Mucosa of rectum (tissue), 2 donors: Measurements from ENCODE around the gene ABAT.

ENCODE experiments used
- H3K27ac ChIP-seq, 2 donors: one replicate each; pipeline ENCODE4 v1.7.0; 2013; ENCODE audit warnings: inconsistent platforms in 2 of 2, low read depth in 2 of 2, low read length in 2 of 2
- H3K27me3 ChIP-seq, 2 donors: one replicate each; pipeline ENCODE4 v1.7.0; 2013; ENCODE audit warnings: low read length in 2 of 2; ENCODE audit not compliant: control insufficient read depth in 2 of 2, insufficient read depth in 2 of 2
- H3K36me3 ChIP-seq, 2 donors: one replicate each; pipeline ENCODE4 v1.7.0; 2013; ENCODE audit warnings: low read length in 2 of 2; ENCODE audit not compliant: control insufficient read depth in 2 of 2, insufficient read depth in 2 of 2
- H3K4me1 ChIP-seq, 2 donors: one replicate each; pipeline ENCODE4 v1.7.0; 2013; ENCODE audit warnings: low read length in 2 of 2, mild to moderate bottlenecking in 1 of 2; ENCODE audit not compliant: control insufficient read depth in 2 of 2, insufficient read depth in 2 of 2
- H3K4me3 ChIP-seq, 2 donors: one replicate each; pipeline ENCODE4 v1.7.0; 2013; ENCODE audit warnings: low read length in 2 of 2
- H3K9ac ChIP-seq, 2 donors: one replicate each; pipeline ENCODE4 v1.7.0; 2013; ENCODE audit warnings: low read length in 2 of 2, low read depth in 1 of 2, mild to moderate bottlenecking in 1 of 2
- H3K9me3 ChIP-seq, 2 donors: one replicate each; pipeline ENCODE4 v1.7.0; 2013; ENCODE audit warnings: low read length in 2 of 2; ENCODE audit not compliant: control insufficient read depth in 2 of 2
- donor health status: healthy.
- donor health status: Normal muscosa, but diverticular disease.

ABAT gene

GRCh38 chr16:8679151-8679550 is 4.7 kb downstream of the ABAT start:
- Histone ChIP-seq H3K9me3 (no peaks in the 10 kb centered on the region), H3K27ac (no peak overlapping the region), H3K36me3 (no peaks in the 10 kb centered on the region), H3K9ac (no peak overlapping the region), H3K27me3 (no peaks in the 10 kb centered on the region), H3K4me3 (no peak overlapping the region), H3K4me1 (peaks cover 6 to 9% of the 10 kb centered on the region in 2 donors)

- peaks cover 0 to 3% of the 10 kb centered on the region in 2 donors for H3K4me1 ChIP-seq
- no peak overlapping the region for H3K9ac ChIP-seq
- H3K27me3 ChIP-seq: no peaks in the 10 kb centered on the region
- no peak overlapping the region for H3K4me3 ChIP-seq
- no peak overlapping the region for H3K27ac ChIP-seq
- H3K36me3 ChIP-seq: no peaks in the 10 kb centered on the region
- no peaks in the 10 kb centered on the region for H3K9me3 ChIP-seq
These were observed 8.3 kb downstream of the ABAT start for GRCh38 chr16:8682551-8683259.

- H3K27me3 ChIP-seq: no peaks in the 10 kb centered on the region
- peaks cover 0 to 3% of the 10 kb centered on the region in 2 donors for H3K4me1 ChIP-seq
- no peak overlapping the region for H3K9ac ChIP-seq
- H3K36me3 ChIP-seq: no peaks in the 10 kb centered on the region
- H3K4me3 ChIP-seq: no peak overlapping the region
- no peak overlapping the region for H3K27ac ChIP-seq
- H3K9me3 ChIP-seq: no peaks in the 10 kb centered on the region
These were observed 9.2 kb downstream of the ABAT start for GRCh38 chr16:8683640-8684039.

GRCh38 chr16:8685617-8686016 is 11.2 kb downstream of the ABAT start:
- no peak overlapping the region for H3K27ac ChIP-seq
- H3K4me1 ChIP-seq: peaks cover 0 to 3% of the 10 kb centered on the region in 2 donors
- peaks cover 0 to 2% of the 10 kb centered on the region in 2 donors for H3K36me3 ChIP-seq
- H3K4me3 ChIP-seq: no peak overlapping the region
- no peaks in the 10 kb centered on the region for H3K27me3 ChIP-seq
- H3K9ac ChIP-seq: peak overlapping the region in 1 of 2 donors; percentile 47
- peaks cover 7 to 9% of the 10 kb centered on the region in 2 donors for H3K9me3 ChIP-seq

- H3K9me3 ChIP-seq: peaks cover 7 to 9% of the 10 kb centered on the region in 2 donors
- H3K27me3 ChIP-seq: no peaks in the 10 kb centered on the region
- H3K4me3 ChIP-seq: no peak overlapping the region
- H3K9ac ChIP-seq: peak overlapping the region in 1 of 2 donors; percentile 47
- no peak overlapping the region for H3K27ac ChIP-seq
- peaks cover 0 to 3% of the 10 kb centered on the region in 2 donors for H3K4me1 ChIP-seq
- H3K36me3 ChIP-seq: peaks cover 0 to 2% of the 10 kb centered on the region in 2 donors
These were observed 11.7 kb downstream of the ABAT start for GRCh38 chr16:8686031-8686621.

- H3K4me1 ChIP-seq: peaks cover 0 to 3% of the 10 kb centered on the region in 2 donors
- H3K4me3 ChIP-seq: no peak overlapping the region
- peaks cover 0 to 2% of the 10 kb centered on the region in 2 donors for H3K36me3 ChIP-seq
- no peak overlapping the region for H3K9ac ChIP-seq
- H3K27me3 ChIP-seq: no peaks in the 10 kb centered on the region
- H3K27ac ChIP-seq: no peak overlapping the region
- peaks cover 7 to 9% of the 10 kb centered on the region in 2 donors for H3K9me3 ChIP-seq
These were observed 12.5 kb downstream of the ABAT start for GRCh38 chr16:8686879-8687278.

- Histone ChIP-seq H3K4me1 (peaks cover 0 to 3% of the 10 kb centered on the region in 2 donors), H3K36me3 (peaks cover 0 to 2% of the 10 kb centered on the region in 2 donors), H3K9ac (no peak overlapping the region), H3K27ac (no peak overlapping the region), H3K4me3 (no peak overlapping the region), H3K27me3 (no peaks in the 10 kb centered on the region), H3K9me3 (peaks cover 7 to 9% of the 10 kb centered on the region in 2 donors)
These were observed 15.3 kb downstream of the ABAT start for GRCh38 chr16:8689686-8690085.

GRCh38 chr16:8691728-8692127 is 17.3 kb downstream of the ABAT start:
- Histone ChIP-seq H3K27me3 (no peaks in the 10 kb centered on the region), H3K36me3 (peaks cover 0 to 2% of the 10 kb centered on the region in 2 donors), H3K9me3 (peaks cover 7 to 9% of the 10 kb centered on the region in 2 donors), H3K4me3 (no peak overlapping the region), H3K27ac (no peak overlapping the region), H3K4me1 (peaks cover 0 to 3% of the 10 kb centered on the region in 2 donors), H3K9ac (no peak overlapping the region)

GRCh38 chr16:8694795-8695728 is 20.6 kb downstream of the ABAT start:
- Histone ChIP-seq H3K36me3 (no peaks in the 10 kb centered on the region), H3K27ac (no peak overlapping the region), H3K4me3 (no peak overlapping the region), H3K27me3 (no peaks in the 10 kb centered on the region), H3K9me3 (no peaks in the 10 kb centered on the region), H3K9ac (no peak overlapping the region), H3K4me1 (no peaks in the 10 kb centered on the region)

GRCh38 chr16:8696880-8697279 is 22.5 kb downstream of the ABAT start:
- H3K27ac ChIP-seq: no peak overlapping the region
- H3K4me1 ChIP-seq: no peaks in the 10 kb centered on the region
- no peak overlapping the region for H3K4me3 ChIP-seq

More at GRCh38 chr16:8696880-8697279, 22.5 kb downstream of the ABAT start:
- no peaks in the 10 kb centered on the region for H3K27me3 ChIP-seq
- no peaks in the 10 kb centered on the region for H3K9me3 ChIP-seq
- H3K9ac ChIP-seq: no peak overlapping the region
- no peaks in the 10 kb centered on the region for H3K36me3 ChIP-seq
